Heart left ventricle (tissue), 13 donors: ENCODE measurements around the gene FBN1.

Experiments used
- CTCF ChIP-seq, 12 donors: fragments of 200-600 bp; sonication (generic) in 4 of 12; IDR thresholded peaks; one replicate each; pipeline versions ENCODE4 v1.5.0 to v1.8.0; 2018 to 2022; ENCODE audit warnings: antibody characterized with exemption in 12 of 12, mild to moderate bottlenecking in 5 of 12
- POLR2A ChIP-seq, 2 donors: fragments of 450-650 bp; IDR thresholded peaks; one replicate each; pipeline ENCODE4 v1.6.1; 2017; ENCODE audit warnings: antibody characterized with exemption in 2 of 2, mild to moderate bottlenecking in 2 of 2, moderate library complexity in 2 of 2
- donor health status: ischemic (EF 13 %, LVEDD 7.1; RV severe dilation, severe dysfunction).
- donor health status: DM: no; HTN: yes; CAD: no.
- donor health status: DM: no; HTN: no; CAD: no.
- donor health status: ischemic (EF 25% LVEDD 6.9; RV normal size, moderate dysfunction).
- donor health status: ischemic (EF 25% LVEDD 5.7; RV mildly dilated, moderate dysfunction).
- donor health status: ischemic (EF 35%, LVEDD 5.7; RV mildly dilated, moderate dysfunction).
- donor health status: nonischemic (EF 11% LVEDD 7.7; RV severe dilation, severe dysfunction).
- donor health status: DM: yes; HTN: yes; CAD: no.
- donor health status: PGD.
- donor health status: ischemic (EF 29% LVEDD 5.4; RV normal size, mild dysfunction).
- donor health status: nonischemic (EF 23%, LVEDD 6.1; RV moderate dilation, normal function).

- TF ChIP-seq CTCF (IDR thresholded peaks at IDR 0.05) (no peak), POLR2A (IDR thresholded peaks at IDR 0.05) (no peak)
These were observed 108.0 kb downstream of the FBN1 start for GRCh38 chr15:48537271-48538113.
